ENCODE data around the gene BSND. TPM values are rescaled to one million over a fixed set of nuclear protein-coding genes. Genes with fewer than 3 reads are reported as not detected.

BSND gene
- total RNA-seq, 4 donors from 2014 or later = not detected

DNA sequence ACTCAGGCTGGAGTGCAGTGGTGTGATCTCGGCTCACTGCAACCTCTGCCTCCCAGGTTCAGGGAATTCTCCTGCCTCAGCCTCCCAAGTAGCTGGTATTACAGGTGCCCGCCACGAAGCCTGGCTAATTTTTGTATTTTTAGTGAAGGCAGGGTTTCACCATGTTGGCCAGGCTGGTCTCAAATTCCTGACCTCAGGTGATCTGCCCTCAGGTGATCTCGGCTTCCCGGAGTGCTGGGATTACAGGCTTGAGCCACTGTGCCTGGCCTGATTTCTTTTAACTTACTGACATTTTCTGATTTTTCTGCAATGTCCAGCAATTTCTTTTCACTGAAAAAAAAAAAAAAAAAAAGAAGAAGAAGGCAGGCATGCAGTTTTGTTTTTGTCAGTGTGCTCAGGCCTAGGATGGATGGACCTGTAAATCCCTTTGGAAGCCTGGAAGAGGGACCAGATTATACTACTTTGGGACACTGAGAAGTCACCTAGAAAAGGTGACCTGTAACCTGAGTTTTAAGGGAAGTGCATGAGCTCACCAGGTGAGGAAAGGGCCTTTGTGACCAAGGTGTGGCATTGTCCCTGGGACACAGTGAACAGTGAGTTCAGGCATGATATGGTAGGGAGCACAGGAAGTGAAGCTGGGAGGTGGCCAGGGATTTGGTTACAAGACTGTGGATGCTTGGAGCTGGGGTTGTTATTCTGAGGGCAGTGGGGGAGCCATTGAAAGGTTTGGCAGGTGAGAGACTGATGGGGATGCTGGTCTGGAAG, 21.0 kb upstream of the BSND start:
- ATAC-seq = no peak
- H3K36me3 ChIP-seq = no peaks in the 10 kb centered on the region
- TF ChIP-seq, protein P1, sequence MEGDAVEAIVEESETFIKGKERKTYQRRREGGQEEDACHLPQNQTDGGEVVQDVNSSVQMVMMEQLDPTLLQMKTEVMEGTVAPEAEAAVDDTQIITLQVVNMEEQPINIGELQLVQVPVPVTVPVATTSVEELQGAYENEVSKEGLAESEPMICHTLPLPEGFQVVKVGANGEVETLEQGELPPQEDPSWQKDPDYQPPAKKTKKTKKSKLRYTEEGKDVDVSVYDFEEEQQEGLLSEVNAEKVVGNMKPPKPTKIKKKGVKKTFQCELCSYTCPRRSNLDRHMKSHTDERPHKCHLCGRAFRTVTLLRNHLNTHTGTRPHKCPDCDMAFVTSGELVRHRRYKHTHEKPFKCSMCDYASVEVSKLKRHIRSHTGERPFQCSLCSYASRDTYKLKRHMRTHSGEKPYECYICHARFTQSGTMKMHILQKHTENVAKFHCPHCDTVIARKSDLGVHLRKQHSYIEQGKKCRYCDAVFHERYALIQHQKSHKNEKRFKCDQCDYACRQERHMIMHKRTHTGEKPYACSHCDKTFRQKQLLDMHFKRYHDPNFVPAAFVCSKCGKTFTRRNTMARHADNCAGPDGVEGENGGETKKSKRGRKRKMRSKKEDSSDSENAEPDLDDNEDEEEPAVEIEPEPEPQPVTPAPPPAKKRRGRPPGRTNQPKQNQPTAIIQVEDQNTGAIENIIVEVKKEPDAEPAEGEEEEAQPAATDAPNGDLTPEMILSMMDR (IDR thresholded peaks at IDR 0.05 in 4 of 5, conservative IDR thresholded peaks at IDR 0.05 in 1 of 5) = no peak
- no peak for TF ChIP-seq POLR2A (IDR thresholded peaks at IDR 0.05)
- H3K9me3 ChIP-seq = no peaks in the 10 kb centered on the region
- intact Hi-C loops (cut with DNase I; ENCODE audit: low total_unique reads) (no loop called here), in situ Hi-C loops (cut with MboI; ENCODE audit: low sequenced_read_pairs in 4 of 4) (no loop called here)
- no peaks in the 10 kb centered on the region for H3K27me3 ChIP-seq
- no peak overlapping the region for H3K4me3 ChIP-seq
- no peak for DNase-seq
- peaks cover 0 to 8% of the 10 kb centered on the region in 2 donors for H3K4me1 ChIP-seq
- no peak overlapping the region for H3K27ac ChIP-seq

DNA sequence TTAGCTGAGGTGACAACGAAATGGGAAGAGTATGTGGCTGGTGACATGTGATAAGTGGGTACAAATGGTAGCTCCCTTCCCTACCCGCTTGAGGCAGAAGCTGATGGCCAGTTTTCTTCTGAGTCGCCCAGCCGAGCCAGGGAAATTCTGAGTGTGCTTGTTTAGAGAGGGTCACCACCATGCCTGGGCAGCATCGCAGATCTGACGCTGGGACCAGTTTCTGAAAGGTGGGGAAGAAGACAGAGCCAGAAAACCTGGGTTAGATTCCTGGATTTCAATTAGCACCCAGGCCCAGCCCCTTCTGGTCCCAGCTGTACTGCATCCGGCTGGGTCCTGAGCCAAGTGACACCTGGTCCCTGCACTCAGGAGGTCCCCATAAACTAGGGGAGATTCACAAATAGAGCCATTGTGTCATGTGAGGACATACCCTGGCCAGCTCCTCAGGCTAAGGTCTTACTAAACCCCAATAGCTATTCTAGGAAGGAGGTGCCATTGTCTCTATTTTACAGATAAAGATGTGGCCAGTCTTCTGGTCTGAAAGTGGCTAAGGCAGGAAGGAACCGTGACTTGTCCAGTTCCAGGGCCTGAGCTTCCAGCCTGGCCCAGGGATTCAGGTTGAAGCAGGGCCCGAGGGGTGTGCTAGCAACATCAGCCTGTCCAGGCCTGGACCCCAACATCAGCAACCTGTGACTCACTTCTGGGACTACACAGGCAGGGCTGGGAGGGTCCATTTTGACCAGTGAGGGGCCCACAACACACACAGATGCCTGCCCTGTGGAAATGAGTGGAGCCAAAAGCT, 20.0 kb upstream of the BSND start:
- no peaks in the 10 kb centered on the region for H3K36me3 ChIP-seq
- no peaks in the 10 kb centered on the region for H3K9me3 ChIP-seq
- no peak overlapping the region for H3K4me3 ChIP-seq
- intact Hi-C loops (cut with DNase I; ENCODE audit: low total_unique reads) = no loop called here
- TF ChIP-seq, protein P1 (IDR thresholded peaks at IDR 0.05 in 4 of 5, conservative IDR thresholded peaks at IDR 0.05 in 1 of 5) = no peak
- TF ChIP-seq POLR2A (IDR thresholded peaks at IDR 0.05) = no peak
- peaks cover 0 to 5% of the 10 kb centered on the region in 2 donors for H3K4me1 ChIP-seq
- in situ Hi-C loops (cut with MboI; ENCODE audit: low sequenced_read_pairs in 4 of 4) = no loop called here
- H3K27me3 ChIP-seq = no peaks in the 10 kb centered on the region
- no peak overlapping the region for H3K27ac ChIP-seq
- ATAC-seq (no peak), DNase-seq (no peak)

DNA sequence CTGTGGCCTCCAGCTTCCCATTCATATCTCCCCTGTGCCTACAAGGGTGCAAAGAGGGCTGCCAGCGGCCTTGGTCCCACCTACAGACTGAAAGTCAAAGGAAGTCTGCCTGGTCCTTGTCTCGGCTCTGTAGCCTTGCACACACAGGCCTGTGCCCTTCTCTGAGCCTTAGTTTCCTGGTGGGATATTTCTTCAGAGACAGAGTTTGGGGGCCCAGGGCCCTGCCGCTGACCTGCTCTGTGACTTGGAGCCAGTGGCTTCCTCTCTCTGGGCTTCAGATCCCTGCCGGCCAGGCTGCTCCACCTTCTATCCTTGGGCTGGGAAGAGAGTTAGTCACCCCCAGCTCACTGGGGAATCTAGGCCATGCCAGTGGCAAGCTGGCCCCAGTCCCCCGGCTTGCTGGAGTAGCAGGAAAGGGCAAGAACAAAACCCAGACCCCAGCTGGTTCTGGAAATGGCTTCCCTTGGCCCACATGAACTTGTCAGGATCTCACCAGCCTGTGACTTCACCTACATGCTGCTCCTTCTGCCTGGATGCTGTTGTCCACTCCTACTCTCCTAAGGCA, 19.3 kb upstream of the BSND start:
- no peaks in the 10 kb centered on the region for H3K27me3 ChIP-seq
- no peak for ATAC-seq
- no peaks in the 10 kb centered on the region for H3K9me3 ChIP-seq
- no peaks in the 10 kb centered on the region for H3K36me3 ChIP-seq
- in situ Hi-C loops (cut with MboI; ENCODE audit: low sequenced_read_pairs in 4 of 4) = no loop called here
- intact Hi-C loops (cut with DNase I; ENCODE audit: low total_unique reads) = no loop called here
- no peak for DNase-seq
- no peak for TF ChIP-seq POLR2A (IDR thresholded peaks at IDR 0.05)
- TF ChIP-seq, protein P1 (IDR thresholded peaks at IDR 0.05 in 4 of 5, conservative IDR thresholded peaks at IDR 0.05 in 1 of 5) = no peak
- H3K27ac ChIP-seq = no peak overlapping the region
- peaks cover 0 to 5% of the 10 kb centered on the region in 2 donors for H3K4me1 ChIP-seq
- no peak overlapping the region for H3K4me3 ChIP-seq

DNA sequence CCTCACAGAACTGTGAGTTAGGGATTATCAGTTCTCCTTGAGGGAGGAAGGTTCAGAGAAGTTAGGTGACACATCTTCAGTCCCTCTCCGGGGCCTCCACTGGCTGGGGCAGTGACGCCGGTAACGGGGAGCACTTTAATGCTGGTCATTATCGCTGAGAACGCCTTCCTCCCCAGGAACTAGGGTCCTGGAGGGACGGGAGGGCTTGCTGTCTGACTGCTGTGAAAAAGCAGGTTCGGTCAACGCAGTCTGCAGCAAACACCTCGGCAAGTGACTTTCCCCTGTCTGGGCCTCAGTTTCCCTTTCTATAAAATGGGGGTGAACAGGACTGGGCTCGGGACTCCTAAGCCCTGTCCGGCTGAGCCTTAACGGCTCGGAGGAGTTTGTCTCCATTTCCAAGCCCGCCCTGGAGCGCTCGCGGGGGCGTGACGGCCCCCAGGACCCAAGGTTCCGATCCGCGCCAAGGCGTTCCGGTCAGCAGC, 18.6 kb upstream of the BSND start:
- H3K4me1 ChIP-seq = peaks cover 0 to 5% of the 10 kb centered on the region in 2 donors
- H3K4me3 ChIP-seq = peak overlapping the region; percentile 49 to 54 (median 52)
- intact Hi-C loops (cut with DNase I; ENCODE audit: low total_unique reads) (no loop called here), in situ Hi-C loops (cut with MboI; ENCODE audit: low sequenced_read_pairs in 4 of 4) (no loop called here)
- ATAC-seq (no peak), DNase-seq (no peak)
- TF ChIP-seq, protein P1 (IDR thresholded peaks at IDR 0.05 in 4 of 5, conservative IDR thresholded peaks at IDR 0.05 in 1 of 5) = no peak
- no peak for TF ChIP-seq POLR2A (IDR thresholded peaks at IDR 0.05)
- no peaks in the 10 kb centered on the region for H3K27me3 ChIP-seq
- no peak overlapping the region for H3K27ac ChIP-seq
- no peaks in the 10 kb centered on the region for H3K9me3 ChIP-seq
- no peaks in the 10 kb centered on the region for H3K36me3 ChIP-seq

Data from gastrocnemius medialis (tissue), 4 donors.